ENCODE results near the gene FAH. TPM values are rescaled to one million over a fixed set of nuclear protein-coding genes. Genes with fewer than 3 reads are reported as not detected.

FAH gene
- total RNA-seq, 1 experiment from 2014 or later = 21.5 TPM

- H3K27me3 ChIP-seq (ENCODE audit: insufficient read depth, low read length) = no peaks in the 10 kb centered on the region
- no peak overlapping the region for H2BK5ac ChIP-seq (ENCODE audit: insufficient read length, low read length)
- H3K23ac ChIP-seq (ENCODE audit: insufficient read length, low read depth, low read length) = no peak overlapping the region
- no peak overlapping the region for H2BK12ac ChIP-seq (ENCODE audit: insufficient read length, low read depth, low read length)
- H4K91ac ChIP-seq (ENCODE audit: insufficient read length, low read depth, low read length) = no peak overlapping the region
- H3T11ph ChIP-seq (ENCODE audit: low read length) = no peak overlapping the region
- no peak overlapping the region for H2AK5ac ChIP-seq (ENCODE audit: insufficient read length, low read length)
- H2BK15ac ChIP-seq (ENCODE audit: low read depth, low read length) = no peak overlapping the region
- H2BK120ac ChIP-seq (ENCODE audit: low read depth, low read length, poor library complexity, severe bottlenecking) = no peak overlapping the region
- Mint-ChIP-seq H3K9me3 (no peaks in the 10 kb centered on the region; a peak in 1 of 5 replicates), H3K27me3 (ENCODE audit: low read depth) (peaks cover 2% of the 10 kb centered on the region; the same call in 1 of the 2 replicates), H3K4me3 (no peak overlapping the region), H3K36me3 (ENCODE audit: insufficient read depth in 1 of 3, low read depth in 3 of 3) (no peaks in the 10 kb centered on the region), H3K4me1 (peaks cover 13 to 18% of the 10 kb centered on the region in 2 experiments), H3K27ac (no peak overlapping the region)
- no peak overlapping the region for H4K5ac ChIP-seq (ENCODE audit: insufficient read length, low read depth, low read length)
- peaks cover 2% of the 10 kb centered on the region for H3K23me2 ChIP-seq (ENCODE audit: insufficient read length, low read depth, low read length, poor library complexity, severe bottlenecking)
- no peak overlapping the region for H2AFZ ChIP-seq (ENCODE audit: low read length)
- no peak for DNase-seq
- no peak overlapping the region for H3K4me2 ChIP-seq (ENCODE audit: insufficient read depth, insufficient read length, low read length)
- no peak overlapping the region for H3K18ac ChIP-seq (ENCODE audit: insufficient read length, low read depth, low read length)
- no peaks in the 10 kb centered on the region for H3K79me2 ChIP-seq (ENCODE audit: insufficient read depth, low read length)
- no peak overlapping the region for H3K27ac ChIP-seq (ENCODE audit: insufficient read length, low read depth, low read length)
- no peak overlapping the region for H3K9ac ChIP-seq (ENCODE audit: extremely low read depth, insufficient read length, low read length)
- no peak for TF ChIP-seq CTCF (conservative IDR thresholded peaks at IDR 0.05)
- H3K4me1 ChIP-seq (ENCODE audit: insufficient read depth, low read length) = peaks cover 6% of the 10 kb centered on the region; the same call in 1 of the 2 replicates
- no peak overlapping the region for H3K56ac ChIP-seq (ENCODE audit: insufficient read length, low read depth, low read length)
- no peak overlapping the region for H3K14ac ChIP-seq (ENCODE audit: insufficient read depth, low read length)
- no peak overlapping the region for H2BK20ac ChIP-seq (ENCODE audit: low read depth, low read length, poor library complexity, severe bottlenecking)
- no peaks in the 10 kb centered on the region for H4K20me1 ChIP-seq (ENCODE audit: control insufficient read depth, insufficient read depth, insufficient read length)
- no peaks in the 10 kb centered on the region for H3K79me1 ChIP-seq (ENCODE audit: insufficient read depth, low read depth, low read length, poor library complexity, severe bottlenecking)
- no peak overlapping the region for H3K4ac ChIP-seq (ENCODE audit: low read depth, low read length)
- no CpG with 5 or more reads among the region's 1 CpG for WGBS (ENCODE audit: extremely low coverage, insufficient read length, low lambda C conversion rate)
- no peaks in the 10 kb centered on the region for H3K9me3 ChIP-seq (ENCODE audit: control insufficient read depth, low read depth, low read length)
- no peak overlapping the region for H4K8ac ChIP-seq (replicated peaks; ENCODE audit: insufficient read length, low read depth, low read length)
These were observed 42.1 kb downstream of the FAH start for GRCh38 chr15:80194914-80195313.

All from H9 (cell line).